Raji (cell line): Measurements from ENCODE around the gene LRRC75A.

ENCODE experiments used
- POLR2A ChIP-seq: IDR thresholded peaks from 2 replicates; pipeline ENCODE4 v1.6.1; 2011; ENCODE audit warnings: low read depth, low read length, control low read depth; ENCODE audit not compliant: insufficient read depth

LRRC75A gene

GRCh38 chr17:16446338-16446983 lies 45.5 kb downstream of the LRRC75A start:
- no peak for TF ChIP-seq POLR2A

- TF ChIP-seq POLR2A, result no peak
Observed at GRCh38 chr17:16444258-16444886, 47.6 kb downstream of the LRRC75A start.

DNA sequence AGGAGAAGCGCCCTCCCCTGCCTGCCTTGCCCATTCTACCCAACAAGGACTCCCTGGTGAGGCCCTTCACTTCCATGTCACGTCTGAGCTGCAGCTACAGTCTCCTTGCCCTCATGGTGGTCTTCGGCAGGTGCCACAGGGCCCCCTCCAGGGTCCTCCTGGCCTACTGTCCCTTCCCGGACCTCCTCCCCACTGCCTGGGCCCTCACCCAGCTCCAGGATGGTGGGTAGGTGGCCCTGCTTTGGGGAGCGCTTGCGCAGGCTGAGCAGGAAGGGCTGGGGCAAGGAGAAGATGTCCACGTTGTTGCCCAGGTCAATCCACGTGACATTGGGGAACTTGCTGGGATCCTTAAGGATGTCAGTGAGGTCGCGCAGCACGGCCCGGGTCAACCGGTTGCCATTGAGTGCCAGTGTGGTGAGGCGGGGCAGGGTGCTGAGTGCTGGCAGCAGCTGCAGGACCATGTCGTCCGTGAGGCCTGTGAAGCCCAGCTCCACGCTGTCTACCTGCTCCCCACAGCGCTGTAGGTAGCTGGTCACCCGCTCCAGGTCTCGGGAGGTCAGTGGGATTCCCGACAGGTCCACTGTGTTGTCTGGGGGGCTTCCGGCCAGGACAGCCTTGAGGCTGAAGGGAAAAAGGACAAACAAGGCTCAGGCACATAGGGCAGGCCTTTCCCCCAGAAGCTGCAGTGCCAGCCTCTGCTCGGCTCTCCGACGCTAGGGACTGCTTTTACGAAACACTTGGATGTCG lies 48.3 kb downstream of the LRRC75A start:
- 0 out of 2 replicates have a peak, but pooled peaks have one; percentile 37 for TF ChIP-seq POLR2A

DNA sequence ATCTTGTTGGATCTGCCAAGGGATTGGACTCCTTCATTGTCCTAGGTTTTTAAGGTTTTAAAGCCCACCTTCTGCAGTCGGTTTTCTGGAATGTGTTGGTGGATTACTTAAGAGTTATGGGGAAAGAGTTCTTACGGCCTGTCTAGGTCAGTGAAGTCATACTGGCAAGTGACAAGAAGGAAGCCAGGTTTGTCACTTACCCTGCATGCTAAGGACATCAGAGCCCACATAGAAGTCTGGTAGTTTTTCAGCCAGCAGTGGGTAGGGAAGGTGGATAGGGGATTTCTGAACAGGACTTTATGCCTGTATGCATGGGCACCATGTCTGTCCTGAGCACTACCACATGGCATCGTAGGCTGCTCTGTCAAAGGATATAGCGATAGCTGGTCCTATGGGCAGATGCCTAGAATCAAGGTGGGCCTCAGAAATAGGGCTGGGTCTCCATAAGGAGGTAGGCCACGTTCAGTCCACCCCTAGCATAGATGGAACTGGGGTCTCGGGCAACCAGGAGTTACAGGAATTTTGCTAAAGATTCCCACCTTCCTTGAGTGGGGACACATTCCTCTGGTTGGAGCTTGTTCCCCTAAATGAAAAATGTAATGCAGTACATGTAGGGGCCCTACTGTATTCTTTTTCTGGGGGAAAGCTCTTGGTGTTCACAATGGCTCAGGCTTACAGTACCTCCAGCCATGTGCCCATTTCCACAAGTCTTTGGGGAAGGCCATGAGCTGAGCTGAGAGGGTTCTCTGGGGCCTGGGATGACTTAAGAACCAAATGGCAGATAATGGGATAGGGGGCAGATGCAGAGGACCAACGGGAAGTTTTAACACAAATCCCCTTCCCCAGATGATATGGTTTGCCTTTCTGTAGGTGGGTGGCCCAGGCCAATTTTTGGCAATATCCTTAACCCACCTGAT lies 49.1 kb downstream of the LRRC75A start:
- TF ChIP-seq POLR2A, result peak; percentile 49; the same call in 1 of the 2 replicates

GRCh38 chr17:16442141-16442540 lies 49.9 kb downstream of the LRRC75A start:
- no peak for TF ChIP-seq POLR2A

DNA sequence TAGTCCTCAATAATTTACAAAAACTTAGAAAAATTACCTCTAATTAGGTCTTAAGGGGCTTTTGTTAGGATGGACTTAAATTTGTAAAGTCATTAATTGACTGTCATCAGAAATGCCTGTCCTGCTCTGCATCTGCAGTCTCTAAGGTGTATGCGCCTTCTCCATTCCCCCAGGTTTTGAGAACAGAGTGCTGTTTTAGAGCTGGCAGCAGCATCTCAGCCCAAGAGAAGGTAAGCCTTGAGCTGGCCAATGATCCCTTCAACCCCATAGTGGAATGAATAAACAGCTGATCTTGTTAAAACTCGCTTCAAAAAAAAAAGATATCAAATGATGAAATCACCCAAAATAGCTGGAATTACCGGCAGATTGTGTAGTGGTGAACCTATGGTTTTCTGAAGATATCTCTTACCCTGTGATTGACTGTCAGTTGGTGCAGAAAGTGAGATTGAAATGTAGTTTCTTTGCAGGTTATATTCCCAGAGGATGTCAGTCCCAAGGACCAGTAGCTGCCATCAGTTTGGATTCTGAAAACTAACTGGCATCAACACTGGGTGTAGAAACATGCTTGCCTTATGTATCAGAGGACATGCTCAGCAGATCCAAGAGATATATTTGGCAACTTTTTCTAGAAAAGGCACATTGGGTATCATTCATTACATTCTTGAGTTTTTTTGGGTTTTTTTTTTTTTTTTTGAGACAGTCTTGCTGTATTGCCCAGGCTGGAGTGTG lies 50.9 kb downstream of the LRRC75A start:
- no peak for TF ChIP-seq POLR2A

- TF ChIP-seq POLR2A, result no peak
Observed at GRCh38 chr17:16439811-16440351, 52.1 kb downstream of the LRRC75A start.

- no peak for TF ChIP-seq POLR2A
Observed at GRCh38 chr17:16439303-16439791, 52.6 kb downstream of the LRRC75A start.

- peak; percentile 89 for TF ChIP-seq POLR2A
Observed at GRCh38 chr17:16438557-16439302, 53.3 kb downstream of the LRRC75A start.

DNA sequence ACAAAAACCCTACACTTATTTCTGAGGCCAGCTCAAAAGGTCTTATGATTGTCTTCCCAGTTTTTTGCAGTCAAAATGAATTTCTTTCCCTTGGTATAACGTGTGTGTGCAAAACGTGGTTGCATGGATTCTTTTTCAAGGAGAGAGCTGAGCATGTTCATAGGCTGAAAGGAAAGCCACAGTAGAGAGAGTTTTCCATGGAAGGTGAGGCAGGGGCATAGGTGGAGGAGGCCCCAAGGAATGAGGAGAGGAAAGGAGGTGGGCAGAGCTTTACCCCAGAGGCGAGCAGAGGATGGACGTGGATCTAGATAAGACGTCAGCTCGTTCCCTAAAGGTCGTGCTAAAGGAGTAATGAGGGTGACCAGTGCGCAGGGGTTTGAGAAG lies 53.8 kb downstream of the LRRC75A start:
- TF ChIP-seq POLR2A, result no peak

- TF ChIP-seq POLR2A, result no peak
Observed at GRCh38 chr17:16437083-16437482, 54.9 kb downstream of the LRRC75A start.

DNA sequence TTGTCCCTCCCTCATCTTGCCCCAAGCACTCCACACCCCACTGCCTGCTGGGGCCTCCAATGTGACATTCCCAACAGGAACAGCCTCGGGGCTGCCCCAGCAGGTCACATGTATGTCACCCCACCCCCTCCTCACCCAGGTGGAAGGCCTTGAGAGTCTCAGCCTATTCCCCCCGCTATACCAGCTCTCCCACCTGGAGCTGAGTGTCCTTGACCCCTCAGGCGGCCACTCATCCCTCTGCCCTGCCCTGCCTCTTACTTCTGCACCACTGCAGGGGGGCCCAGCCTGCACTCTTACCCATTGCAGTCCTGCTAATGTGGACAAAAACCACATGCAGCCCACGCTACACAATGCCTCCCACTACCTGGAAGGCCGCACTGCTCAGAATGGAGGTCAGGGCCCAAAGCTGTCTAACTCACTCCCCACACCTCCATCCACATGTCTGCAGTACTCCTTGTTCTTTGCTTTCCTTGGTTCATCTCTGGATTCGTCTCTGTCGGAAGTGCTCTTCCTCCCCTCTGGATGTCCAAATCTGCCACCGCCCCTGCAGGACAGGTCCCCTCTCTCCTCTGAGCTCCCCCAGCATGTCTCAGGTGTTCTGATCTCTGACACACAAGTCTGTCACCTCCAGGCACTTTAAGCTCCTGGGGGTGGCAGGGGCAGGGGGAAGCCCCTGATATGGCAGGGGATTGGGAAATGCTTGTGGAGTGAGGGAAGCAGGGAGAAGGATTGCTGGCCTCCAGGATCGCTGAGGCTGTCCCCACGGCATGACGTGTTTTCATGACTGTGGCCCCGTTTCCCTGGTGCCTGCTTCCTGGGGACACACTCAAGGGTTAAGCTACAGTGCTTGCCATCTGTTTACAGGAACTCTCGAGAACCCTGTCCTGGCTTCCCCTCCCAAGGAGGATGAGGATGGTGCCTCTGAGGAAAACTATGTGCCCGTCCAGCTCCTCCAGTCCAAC lies 55.8 kb downstream of the LRRC75A start:
- no peak for TF ChIP-seq POLR2A
